GM21529 (cell line): ENCODE results near the gene ADGRV1.

ENCODE experiments used
- ATAC-seq: cut with Tn5 transposase; IDR thresholded peaks from one replicate; pipeline ENCODE4 v1.9.1; 2021; ENCODE audit not compliant: unreplicated experiment

The ADGRV1 gene

DNA sequence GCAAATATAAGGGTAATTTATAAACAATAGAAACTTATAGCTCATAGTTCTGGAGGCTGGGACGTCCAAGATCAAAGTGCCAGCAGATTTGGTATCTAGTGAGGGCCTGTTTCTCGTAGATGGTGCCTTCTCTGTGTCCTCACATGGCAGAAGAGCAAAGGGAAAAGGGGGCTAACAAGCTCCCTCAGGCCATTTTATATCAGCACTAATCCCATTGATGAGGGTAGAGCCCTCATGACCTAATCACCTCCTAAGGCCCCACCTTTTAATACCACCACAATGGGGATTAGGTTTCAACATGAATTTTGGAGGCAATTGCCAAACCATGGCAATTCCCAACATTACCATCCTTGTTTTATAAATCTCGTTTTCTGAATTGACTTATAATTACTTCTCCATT is 564.7 kb downstream of the ADGRV1 start:
- no peak for ATAC-seq

DNA sequence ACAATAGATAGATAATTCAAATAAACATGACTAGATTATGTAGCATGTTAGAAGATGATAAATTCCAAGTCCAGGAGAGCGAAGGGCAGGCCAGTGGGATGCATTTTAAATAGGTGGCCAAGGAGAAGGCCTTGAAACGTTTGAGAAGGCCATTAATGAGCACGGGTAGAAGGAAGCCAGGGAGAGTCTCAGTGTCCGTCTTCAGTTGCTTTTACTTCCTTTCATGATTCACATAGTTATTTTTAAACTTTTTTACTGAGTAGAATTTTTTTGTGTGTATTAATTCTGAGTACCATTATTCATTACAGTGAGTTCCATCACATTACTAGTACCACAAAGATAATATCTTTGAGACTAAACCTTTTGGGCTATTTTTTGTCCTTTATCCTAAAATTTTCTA is 565.3 kb downstream of the ADGRV1 start:
- ATAC-seq: no peak

DNA sequence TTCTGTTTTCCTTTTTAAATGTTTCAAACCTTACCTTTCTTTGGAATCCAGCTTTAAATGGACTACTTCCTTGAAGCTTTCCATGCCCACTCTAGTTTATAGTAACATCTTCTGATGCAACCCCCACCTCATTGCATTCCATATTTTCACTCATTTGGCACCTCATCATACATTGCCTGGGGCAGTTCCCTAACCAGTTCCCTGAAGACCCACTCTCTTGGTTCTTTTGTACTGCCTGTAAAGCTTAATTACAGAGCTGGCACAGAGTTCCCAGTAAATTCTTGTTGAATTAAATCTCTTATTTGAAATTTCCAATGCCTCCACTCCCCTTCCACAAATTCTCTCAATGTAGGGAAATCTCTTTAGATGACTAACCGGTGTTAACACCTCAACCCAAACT is 567.3 kb downstream of the ADGRV1 start:
- no peak for ATAC-seq

DNA sequence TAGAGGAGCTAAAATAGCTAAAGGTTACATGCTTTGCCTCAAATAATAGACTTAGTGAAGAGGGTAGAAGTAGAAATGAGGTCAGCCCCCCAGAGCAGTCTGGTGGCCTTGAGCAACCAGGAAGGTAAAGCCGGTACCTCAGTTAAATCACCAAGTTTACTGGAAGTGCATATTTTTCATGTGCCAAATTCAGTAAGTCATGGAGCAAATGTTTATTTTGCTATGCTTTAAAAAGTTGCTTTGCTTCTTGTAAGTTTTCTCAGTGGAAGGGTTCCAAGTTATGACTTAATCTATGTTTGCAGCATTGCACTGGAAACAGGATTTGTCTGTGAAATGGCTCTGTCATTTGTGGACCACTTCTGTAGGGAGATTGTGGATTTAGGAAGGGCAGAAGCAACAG is 567.9 kb downstream of the ADGRV1 start:
- ATAC-seq: no peak

DNA sequence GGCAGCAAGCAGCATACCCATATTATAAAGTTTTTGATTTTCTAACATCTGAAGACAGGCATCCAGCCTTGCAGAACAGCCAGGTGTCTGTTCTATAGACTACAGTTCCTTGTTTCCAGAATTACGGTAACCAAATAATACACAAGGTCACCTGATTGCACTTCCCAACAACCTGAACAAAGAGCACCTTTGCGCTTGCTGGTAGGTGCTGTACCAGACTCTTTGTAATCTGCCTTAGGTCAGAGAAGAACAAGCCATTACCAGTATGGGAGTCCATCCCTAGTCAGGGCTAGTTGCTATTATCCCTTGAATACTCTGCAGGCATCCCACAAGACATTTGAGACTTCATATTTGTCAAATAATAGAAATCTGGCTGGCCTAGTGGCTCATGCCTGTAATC is 568.3 kb downstream of the ADGRV1 start:
- ATAC-seq: no peak

DNA sequence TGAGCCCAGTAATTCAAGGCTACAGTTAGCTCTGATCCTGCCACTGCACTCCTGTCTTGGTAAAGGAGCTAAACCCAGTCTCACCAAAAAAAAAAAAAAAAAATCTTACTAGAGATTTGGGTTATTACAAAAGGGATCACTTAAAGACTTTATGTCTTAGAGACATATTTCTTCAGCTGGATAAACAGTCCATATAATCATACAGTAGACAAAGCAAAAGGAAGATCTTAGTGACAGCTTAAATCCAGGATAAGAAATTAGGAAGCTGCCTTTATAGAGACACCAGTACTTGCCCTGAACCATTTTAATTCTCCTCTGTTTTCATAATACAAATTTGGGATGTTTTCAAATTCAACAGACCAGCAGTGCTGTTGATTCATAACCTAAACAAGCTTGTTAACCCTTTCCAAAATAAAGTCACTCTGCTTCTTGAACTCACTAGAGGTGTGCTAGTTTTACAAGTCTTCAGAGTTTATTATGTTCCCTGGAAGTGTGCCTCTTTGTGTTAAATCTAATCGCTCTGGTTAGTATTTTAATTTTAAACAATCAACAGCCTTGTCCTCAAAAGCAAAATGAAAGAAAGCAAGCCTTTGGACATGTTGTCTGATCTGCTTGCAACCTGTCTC is 569.0 kb downstream of the ADGRV1 start:
- no peak for ATAC-seq

DNA sequence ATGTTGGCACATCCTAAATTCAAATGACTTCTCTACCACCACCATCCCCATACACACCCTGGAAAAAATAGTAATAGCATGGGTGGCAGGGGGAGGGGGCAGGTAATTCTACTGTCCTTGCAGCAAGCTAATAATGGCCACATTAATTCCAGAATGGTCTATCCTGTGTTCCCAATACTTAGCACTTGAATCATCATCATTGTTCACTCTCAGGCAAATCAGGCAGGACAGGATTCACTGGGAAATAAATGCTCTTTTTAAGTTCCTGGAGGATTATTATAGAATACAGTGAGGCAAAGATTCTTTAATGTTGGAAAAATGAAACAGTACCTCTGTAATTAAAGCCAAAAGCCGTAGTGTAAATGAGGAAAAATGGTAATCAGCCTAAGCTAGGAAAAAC is 570.0 kb downstream of the ADGRV1 start:
- no peak for ATAC-seq

DNA sequence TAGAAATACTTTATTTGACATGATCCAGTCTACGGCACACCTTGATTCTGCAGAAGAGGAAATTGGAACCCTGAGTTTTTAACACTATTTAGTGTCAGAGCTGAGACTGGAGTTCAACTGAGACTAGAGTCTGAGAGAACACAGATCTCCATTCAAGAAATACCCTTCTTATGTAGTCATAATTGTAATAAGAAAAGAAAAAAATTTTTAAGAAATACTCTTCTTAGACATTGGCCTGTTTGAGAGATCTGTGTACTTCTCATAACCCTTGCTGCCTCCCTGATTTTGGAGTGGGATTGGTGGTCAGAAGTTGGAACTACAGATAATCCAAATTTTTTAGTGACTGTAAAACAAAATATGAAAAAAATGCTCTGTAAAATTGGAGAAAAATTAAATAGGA is 571.2 kb downstream of the ADGRV1 start:
- no peak for ATAC-seq

DNA sequence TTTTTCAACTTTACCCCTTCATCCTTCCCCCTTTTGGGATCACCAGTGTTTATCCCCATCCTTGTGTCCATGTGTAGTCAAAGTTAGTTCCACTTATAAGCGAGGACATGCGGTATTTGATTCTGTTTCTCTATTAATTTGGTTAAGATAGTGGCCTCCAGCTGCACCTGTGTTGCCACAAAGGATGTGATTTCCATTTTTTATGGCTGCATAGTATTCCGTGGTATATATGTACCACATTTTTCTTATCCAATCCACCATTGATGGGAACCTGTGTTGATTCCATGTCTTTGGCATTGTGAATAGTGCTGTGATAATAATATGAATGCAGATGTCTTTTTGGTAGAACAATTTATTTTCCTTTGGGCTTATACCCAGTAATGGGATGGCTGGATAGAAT is 572.2 kb downstream of the ADGRV1 start:
- no peak for ATAC-seq

DNA sequence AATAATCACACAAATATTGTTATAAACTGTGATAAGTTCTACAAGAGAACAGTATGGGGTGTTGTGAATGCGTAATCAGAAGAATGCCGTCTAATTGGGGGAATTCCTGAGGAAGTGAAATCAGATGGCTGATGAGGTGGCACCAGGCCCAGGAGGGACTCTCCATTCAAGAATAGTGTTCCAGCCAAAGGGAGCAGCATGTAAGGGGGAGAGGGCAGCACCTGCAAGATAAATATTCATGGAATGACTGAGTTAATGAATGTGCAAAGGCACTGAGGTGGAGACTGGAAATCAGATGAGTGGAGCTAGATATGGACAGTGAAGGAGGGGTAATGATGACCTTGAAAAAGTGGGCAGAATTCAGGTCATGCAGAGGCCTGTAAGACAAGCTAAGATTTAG is 574.0 kb downstream of the ADGRV1 start:
- ATAC-seq: peak; percentile 56

DNA sequence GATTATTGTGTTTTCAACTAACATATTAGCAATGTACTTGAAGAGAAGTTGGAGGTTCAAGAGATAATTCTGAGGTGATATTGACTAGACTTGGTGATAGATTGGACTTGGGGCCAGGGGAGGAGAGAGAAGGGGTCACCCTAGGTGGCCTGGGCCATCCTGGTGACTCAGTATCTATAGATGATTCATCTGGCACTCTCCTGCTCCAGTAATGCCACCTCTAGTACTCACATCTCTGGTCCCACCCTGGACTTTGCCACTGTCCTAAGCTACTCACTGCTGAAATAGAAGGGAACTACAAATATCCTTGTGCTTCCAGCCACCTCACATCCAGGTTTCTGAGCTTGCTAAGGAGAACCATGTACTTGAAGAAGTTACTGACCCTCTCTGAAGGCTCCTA is 574.6 kb downstream of the ADGRV1 start:
- no peak for ATAC-seq

DNA sequence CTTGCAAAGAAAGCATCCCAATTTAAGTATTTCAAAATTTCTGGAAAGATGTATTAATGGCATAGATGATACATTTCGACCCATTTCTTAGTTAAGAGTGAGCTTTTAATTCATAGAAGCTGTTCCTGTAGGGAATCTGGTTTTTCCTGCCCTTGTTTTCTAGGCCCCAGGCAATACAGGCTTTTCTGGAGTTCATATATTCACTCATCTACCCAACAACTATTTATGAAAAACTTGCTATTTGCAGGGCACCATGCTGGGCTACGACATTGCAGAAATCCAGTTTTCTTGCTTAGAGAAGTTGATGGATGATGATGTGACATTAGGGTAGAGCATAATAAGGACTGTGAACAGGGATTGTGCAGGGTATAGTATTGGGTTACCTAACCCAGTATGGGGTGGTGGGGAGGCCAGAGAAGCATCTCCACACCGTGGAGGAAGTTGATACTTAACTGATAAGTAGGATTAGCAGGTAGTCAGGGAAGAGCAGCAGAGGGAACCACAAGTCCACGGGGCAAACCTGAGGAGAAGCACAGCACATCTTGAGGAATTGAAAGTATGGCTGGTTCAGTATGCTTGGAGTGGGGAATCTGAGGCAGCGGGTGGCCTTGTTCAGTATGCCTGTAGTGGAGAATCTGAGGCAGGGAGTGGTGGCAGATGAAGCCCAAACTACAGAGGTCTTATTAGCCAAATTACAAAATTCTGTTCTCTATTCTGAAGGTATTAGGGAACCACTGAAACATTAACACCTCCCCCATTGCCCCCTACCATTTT is 577.1 kb downstream of the ADGRV1 start:
- ATAC-seq: no peak

DNA sequence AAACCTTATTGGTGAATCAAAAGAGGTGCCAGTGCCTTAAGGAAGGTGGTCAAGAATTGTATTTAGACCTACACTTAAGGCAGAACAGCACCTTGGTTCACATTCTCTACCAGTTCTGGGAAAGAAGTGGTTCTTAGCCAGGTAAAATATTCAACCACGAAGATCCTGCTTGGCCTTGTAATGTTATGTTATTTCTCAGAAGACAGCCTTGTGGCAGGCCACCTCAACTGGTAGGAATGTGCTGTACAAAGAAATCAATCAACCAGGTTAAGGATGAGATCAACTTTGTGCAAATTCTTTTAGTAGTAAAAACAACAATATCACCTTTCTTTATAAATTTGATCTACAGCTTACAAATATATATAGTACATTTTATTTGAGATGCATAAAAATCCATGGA is 577.7 kb downstream of the ADGRV1 start:
- ATAC-seq: no peak

DNA sequence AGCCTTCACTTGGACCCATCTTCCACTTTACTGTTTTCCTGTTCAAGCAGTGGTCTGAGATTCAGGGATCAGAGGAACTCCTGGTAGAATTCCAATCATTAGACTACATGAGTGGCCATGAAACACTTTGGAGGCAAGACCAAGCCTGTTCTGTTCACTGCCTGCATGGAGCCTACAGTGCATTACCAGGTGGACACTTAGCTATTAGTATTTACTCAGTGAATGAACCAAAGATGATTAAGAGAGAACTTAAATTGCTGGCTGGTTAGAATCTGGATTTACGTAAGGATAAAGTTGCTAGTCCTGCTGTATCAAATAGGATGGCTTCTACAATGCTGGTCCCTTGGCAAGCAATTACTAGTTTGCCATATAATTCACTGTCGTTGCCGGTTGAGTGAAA is 579.0 kb downstream of the ADGRV1 start:
- no peak for ATAC-seq

DNA sequence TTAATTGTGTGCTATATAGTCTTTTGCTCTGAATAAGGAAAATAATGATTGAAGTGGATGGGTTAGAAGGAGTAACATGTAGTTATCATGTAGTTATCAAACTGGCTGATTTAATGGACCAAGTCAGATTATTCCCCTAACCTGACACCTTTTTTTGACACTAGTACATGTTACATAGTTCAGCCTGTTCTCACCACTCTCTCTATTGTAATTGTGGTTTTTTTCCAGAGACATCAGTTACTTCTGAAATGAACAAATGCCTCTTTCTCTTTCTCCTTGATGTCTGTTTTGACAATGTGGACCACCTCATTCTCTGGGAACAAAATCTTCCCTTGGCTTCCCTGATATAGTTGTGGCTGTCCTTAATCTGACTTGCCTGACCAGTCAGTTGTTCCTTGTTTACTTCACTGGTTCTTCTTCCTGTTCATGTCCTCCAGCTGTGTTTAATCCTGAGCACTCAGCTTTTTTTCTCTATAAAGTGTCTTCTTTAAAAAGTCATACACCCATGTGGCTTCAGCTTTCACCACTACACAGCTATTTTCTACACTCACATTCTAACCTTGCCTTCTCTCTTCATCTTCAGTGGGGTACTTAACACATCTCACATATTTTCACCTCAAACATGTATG is 581.1 kb downstream of the ADGRV1 start:
- ATAC-seq: no peak

DNA sequence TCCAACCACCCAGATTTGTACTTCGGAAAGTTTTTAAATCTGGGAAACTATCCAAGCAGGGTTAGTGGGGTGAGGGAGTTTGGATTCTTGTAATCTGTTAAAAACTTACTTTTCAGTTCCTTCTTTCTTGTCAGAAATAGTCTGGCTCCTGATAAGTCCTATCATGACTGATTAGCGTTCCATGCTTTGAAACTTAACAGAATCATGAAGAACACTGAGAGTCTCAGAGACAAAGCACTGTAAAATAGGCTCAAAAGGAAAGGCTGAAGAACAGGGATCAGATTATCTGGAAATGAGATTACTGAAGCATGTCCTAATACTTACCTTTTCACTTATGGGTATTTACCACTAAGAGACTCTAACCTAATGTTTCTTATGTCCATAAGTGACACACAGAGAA is 582.1 kb downstream of the ADGRV1 start:
- ATAC-seq: no peak

DNA sequence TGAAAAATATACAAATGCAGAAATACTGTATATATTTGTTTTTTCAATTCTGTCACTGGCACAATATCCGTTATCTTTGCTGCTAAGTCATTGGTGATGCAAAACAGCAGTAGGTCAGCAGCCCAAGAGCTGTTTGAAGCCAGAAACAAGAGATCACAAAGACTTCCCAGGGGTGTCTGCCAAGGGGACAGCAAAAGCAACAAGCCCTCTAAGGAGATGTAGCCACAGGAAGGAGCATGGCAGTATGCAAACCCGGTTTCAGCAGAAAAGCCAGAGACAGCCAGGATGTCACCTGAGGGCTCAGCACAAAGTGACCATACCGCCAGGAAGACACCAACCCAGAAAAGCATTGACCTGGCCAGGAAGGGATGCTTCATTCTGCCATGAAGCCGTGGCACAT is 583.0 kb downstream of the ADGRV1 start:
- no peak for ATAC-seq

DNA sequence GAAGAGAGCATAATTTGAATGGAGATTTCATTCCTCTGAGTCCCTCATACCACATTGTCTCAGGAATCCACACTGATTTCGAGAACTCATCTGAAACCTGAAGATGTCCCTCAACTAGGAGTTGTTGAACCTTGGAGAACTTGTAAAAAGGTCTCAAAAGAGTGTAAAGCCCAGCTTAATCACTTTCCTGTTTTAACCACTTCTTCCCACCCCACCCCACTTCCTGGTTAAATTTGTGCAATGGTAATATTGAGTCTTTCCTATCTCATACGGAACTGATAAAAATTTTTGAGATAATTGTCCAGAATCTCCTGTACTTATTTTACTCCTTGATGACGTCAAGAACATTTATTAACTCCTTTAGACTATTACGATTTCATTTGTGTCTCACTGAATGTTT is 583.8 kb downstream of the ADGRV1 start:
- no peak for ATAC-seq

DNA sequence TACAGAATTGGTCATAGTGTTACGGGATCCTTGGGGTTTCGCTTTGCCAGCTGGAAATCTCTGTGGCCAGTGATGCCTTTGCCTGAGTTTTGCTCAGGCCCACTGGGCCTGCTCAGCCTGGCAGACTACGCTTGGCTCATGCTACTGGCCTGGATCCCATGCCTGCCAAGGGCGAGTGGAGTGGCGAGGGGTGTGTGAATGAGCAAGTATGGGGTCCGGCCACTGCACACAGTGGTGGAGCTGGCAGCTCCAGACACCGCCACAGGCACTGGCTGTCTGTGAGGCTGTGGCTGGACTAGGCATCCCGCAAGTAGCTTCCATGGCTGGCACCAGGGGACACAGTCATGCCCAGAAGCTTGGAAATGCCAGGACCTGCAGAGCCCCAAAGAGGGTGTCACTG is 584.2 kb downstream of the ADGRV1 start:
- no peak for ATAC-seq

DNA sequence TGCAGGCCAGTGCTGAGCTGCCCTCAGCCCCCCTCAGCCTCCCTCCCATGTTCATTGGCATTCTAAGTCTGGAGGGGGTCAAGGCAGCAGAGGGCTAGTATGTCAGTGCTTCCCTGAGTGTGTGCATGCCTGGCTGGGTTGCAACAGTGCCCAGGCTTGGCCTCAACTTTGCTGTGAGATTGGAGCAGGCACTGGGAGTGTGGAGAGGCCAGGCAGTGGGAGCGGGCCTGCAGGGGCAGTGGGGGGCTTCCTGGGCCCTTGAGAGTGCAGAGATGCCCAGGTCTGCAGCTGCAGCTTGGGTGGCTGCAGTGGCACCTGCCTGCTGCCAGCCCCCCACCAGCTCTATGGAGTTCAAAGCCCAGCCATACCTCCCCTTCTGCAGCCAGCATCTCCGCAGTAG is 585.2 kb downstream of the ADGRV1 start:
- no peak for ATAC-seq

DNA sequence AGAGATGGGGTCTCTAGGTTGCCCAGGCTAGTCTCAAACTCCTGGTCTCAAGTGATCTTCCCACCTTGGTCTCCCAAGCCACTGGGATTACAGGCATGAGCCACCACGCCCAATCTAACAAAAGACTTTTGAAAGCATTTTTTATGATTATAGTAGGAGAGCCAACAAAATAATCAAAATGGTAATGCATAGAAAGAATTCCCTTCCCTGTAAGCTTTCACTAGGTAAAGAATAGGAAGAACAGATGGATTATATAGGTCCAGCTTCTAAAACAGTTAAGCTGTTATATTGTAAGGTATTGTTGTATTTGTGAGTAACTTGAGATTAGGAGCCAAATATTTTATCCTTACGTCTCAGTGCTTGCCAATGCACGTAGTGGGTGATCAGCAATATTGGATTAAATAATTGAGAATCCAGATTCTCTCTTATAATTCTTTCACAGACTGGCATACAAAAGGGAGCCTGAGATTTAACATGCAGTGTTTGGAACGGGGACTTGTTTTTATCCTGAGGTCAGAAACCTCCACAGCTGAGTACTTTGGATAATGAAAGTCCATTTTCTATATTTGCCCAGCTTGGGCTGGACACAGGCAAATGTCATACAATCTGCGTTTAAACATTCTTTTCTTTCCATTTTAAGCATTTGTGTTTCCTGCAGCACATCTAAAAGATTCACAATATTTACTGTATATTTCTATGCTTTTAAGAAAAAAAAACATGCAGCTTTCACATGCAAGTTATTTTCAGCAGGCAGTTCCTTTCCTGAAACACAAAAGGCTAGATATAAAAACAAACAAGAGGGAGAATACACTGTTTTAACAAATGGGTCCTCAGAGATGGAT is 586.1 kb downstream of the ADGRV1 start:
- ATAC-seq: no peak

DNA sequence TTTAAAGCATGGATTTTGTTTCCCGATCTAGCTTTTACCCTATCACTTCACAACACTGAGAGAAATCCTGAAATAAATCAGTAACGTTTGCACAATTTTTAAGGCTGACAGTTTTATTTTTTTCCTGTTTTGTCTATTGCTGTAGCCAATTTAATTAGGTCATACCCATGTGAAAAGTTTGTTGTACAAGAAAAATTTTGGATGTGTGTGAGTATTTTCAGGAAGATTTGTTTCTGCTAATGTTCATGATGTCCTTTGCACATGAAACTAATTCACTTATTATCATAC is 586.7 kb downstream of the ADGRV1 start:
- ATAC-seq: no peak
